Osteoblast (primary cell): ENCODE results near the gene FAM9C. TPM values are rescaled to one million over a fixed set of nuclear protein-coding genes. Genes with fewer than 3 reads are reported as not detected.
A peak's percentile ranks its signal among the peaks of the same experiment; 100 is the strongest.
"Not testable (repeated sequence)": the region's sequence is repeated elsewhere in the genome, so short reads cannot be mapped to it uniquely, and the experiment has no call there.

Experiments
- DNase-seq: peaks from one replicate; pipeline ENCODE4 v3.0.0; 2011; ENCODE audit warnings: low spot score, mixed read lengths; ENCODE audit not compliant: insufficient read length; ENCODE audit errors: missing footprints
- H2AFZ ChIP-seq: 2 replicates; pipeline ENCODE4 v1.6.0; 2011; ENCODE audit warnings: mild to moderate bottlenecking, low read length
- H3K27ac ChIP-seq: 2 replicates; pipeline ENCODE4 v1.5.1; 2011; ENCODE audit warnings: mild to moderate bottlenecking, low read depth, low read length, moderate library complexity
- H3K27me3 ChIP-seq: 2 replicates; pipeline ENCODE4 v1.6.0; 2012; ENCODE audit warnings: mild to moderate bottlenecking, control low read depth, inconsistent platforms, low read length, moderate library complexity; ENCODE audit not compliant: insufficient read depth
- H3K36me3 ChIP-seq: 2 replicates; pipeline ENCODE4 v1.5.1; 2011; ENCODE audit warnings: mild to moderate bottlenecking, low read length, control low read depth, moderate library complexity; ENCODE audit not compliant: insufficient read depth
- H3K4me1 ChIP-seq: 2 replicates; pipeline ENCODE4 v1.5.1; 2011; ENCODE audit warnings: mild to moderate bottlenecking, low read length, control low read depth, moderate library complexity; ENCODE audit not compliant: insufficient read depth
- H3K4me2 ChIP-seq: 2 replicates; pipeline ENCODE4 v1.6.0; 2011; ENCODE audit warnings: mild to moderate bottlenecking, low read length; ENCODE audit not compliant: insufficient read depth
- H3K4me3 ChIP-seq: fragments of 200-600 bp; sonication (generic); 3 replicates; pipeline ENCODE4 v1.5.1; 2012; ENCODE audit warnings: mild to moderate bottlenecking, low read length, inconsistent platforms; ENCODE audit not compliant: insufficient read depth
- H3K79me2 ChIP-seq: 2 replicates; pipeline ENCODE4 v1.6.0; 2012; ENCODE audit warnings: mild to moderate bottlenecking, low read length, control low read depth, inconsistent platforms; ENCODE audit not compliant: insufficient read depth
- H3K9me3 ChIP-seq: 2 replicates; pipeline ENCODE4 v1.5.1; 2011; ENCODE audit warnings: low read depth, low read length, control low read depth
- H4K20me1 ChIP-seq: 2 replicates; pipeline ENCODE4 v1.6.0; 2012; ENCODE audit warnings: mild to moderate bottlenecking, low read length, control low read depth; ENCODE audit not compliant: insufficient read depth
- CTCF ChIP-seq: IDR thresholded peaks from 2 replicates; pipeline ENCODE4 v1.5.1; 2011; ENCODE audit warnings: mild to moderate bottlenecking, low read depth, low read length, moderate library complexity; ENCODE audit errors: extremely low read depth
- total RNA-seq: library from RNA; depleted of rRNA; stranded (reverse); fragments of >200 nt; gene quantifications from 2 replicates; pipeline ENCODE4 v1.2.3, GENCODE V29; 2012

FAM9C gene
- total RNA-seq, 1 donor = not detected

GRCh38 chrX:13066391-13066790 lies 22.0 kb upstream of the FAM9C start:
- H3K4me1 ChIP-seq = peaks cover 10% of the 10 kb centered on the region
- no peak overlapping the region for H3K4me2 ChIP-seq
- H3K27me3 ChIP-seq = no peaks in the 10 kb centered on the region
- H3K27ac ChIP-seq = no peak overlapping the region
- H2AFZ ChIP-seq = no peak overlapping the region
- no peak for DNase-seq
- no peak overlapping the region for H3K4me3 ChIP-seq
- no peaks in the 10 kb centered on the region for H4K20me1 ChIP-seq
- TF ChIP-seq CTCF = no peak
- H3K9me3 ChIP-seq = no peaks in the 10 kb centered on the region
- no peaks in the 10 kb centered on the region for H3K79me2 ChIP-seq
- H3K36me3 ChIP-seq = no peaks in the 10 kb centered on the region

- Histone ChIP-seq H3K4me1 (peaks cover 15% of the 10 kb centered on the region), H4K20me1 (no peaks in the 10 kb centered on the region), H3K4me3 (no peak overlapping the region), H3K36me3 (no peaks in the 10 kb centered on the region), H3K27ac (peak overlapping the region; percentile 25), H3K9me3 (no peaks in the 10 kb centered on the region), H2AFZ (no peak overlapping the region), H3K4me2 (no peak overlapping the region), H3K79me2 (no peaks in the 10 kb centered on the region), H3K27me3 (no peaks in the 10 kb centered on the region)
- no peak for TF ChIP-seq CTCF
- DNase-seq = peak; percentile 87
Measured at GRCh38 chrX:13064599-13065143, 20.3 kb upstream of the FAM9C start.

GRCh38 chrX:13063124-13063523 lies 18.7 kb upstream of the FAM9C start:
- not testable (repeated sequence) for H3K36me3 ChIP-seq, H3K4me3 ChIP-seq, H3K9me3 ChIP-seq

GRCh38 chrX:13062331-13062730 lies 17.9 kb upstream of the FAM9C start:
- H3K4me3 ChIP-seq, H3K27me3 ChIP-seq, H3K9me3 ChIP-seq, H3K79me2 ChIP-seq, H3K27ac ChIP-seq, H3K36me3 ChIP-seq, H4K20me1 ChIP-seq, H2AFZ ChIP-seq, DNase-seq, H3K4me2 ChIP-seq: not testable (repeated sequence)
- peaks cover 21% of the 10 kb centered on the region for H3K4me1 ChIP-seq

More at GRCh38 chrX:13063124-13063523, 18.7 kb upstream of the FAM9C start:
- not testable (repeated sequence) for H3K4me2 ChIP-seq, H3K27ac ChIP-seq, H3K79me2 ChIP-seq, DNase-seq, H4K20me1 ChIP-seq, H2AFZ ChIP-seq, H3K27me3 ChIP-seq
- H3K4me1 ChIP-seq = peaks cover 21% of the 10 kb centered on the region

GRCh38 chrX:13061215-13061708 lies 16.8 kb upstream of the FAM9C start:
- not testable (repeated sequence) for H4K20me1 ChIP-seq, H3K27ac ChIP-seq, H3K9me3 ChIP-seq, H2AFZ ChIP-seq, DNase-seq, H3K79me2 ChIP-seq, H3K4me2 ChIP-seq, H3K27me3 ChIP-seq, H3K36me3 ChIP-seq, H3K4me3 ChIP-seq
- H3K4me1 ChIP-seq = peaks cover 21% of the 10 kb centered on the region
